HEK293 (cell line): ENCODE measurements around the gene METAP1D.

Experiments
- ZNF138 ChIP-seq: fragments of 450-650 bp; formaldehyde crosslinking; IDR thresholded peaks from 2 replicates; pipeline ENCODE4 v1.5.1; 2016; ENCODE audit warnings: missing biosample characterization, missing genetic modification characterization, borderline replicate concordance
- ZNF157 ChIP-seq: fragments of 450-650 bp; formaldehyde crosslinking; IDR thresholded peaks from 2 replicates; pipeline ENCODE4 v1.5.1; 2016; ENCODE audit warnings: missing biosample characterization, missing genetic modification characterization
- ZNF248 ChIP-seq: fragments of 450-650 bp; formaldehyde crosslinking; IDR thresholded peaks from 2 replicates; pipeline ENCODE4 v1.5.1; 2017; ENCODE audit warnings: missing biosample characterization, missing genetic modification characterization
- ZNF274 ChIP-seq, 2 experiments: fragments of 200-500 bp in 1 of 2; fragments of 450-650 bp in 1 of 2; sonication (Bioruptor generic) in 1 of 2; formaldehyde crosslinking in 1 of 2; IDR thresholded peaks; 2 replicates each; pipeline versions ENCODE4 v1.5.1 to v1.6.1; 2014 to 2016; ENCODE audit warnings: borderline replicate concordance in 1 of 2, inconsistent platforms in 1 of 2, low read length in 1 of 2, missing biosample characterization in 1 of 2, missing genetic modification characterization in 1 of 2
- ZNF629 ChIP-seq: fragments of 450-650 bp; formaldehyde crosslinking; IDR thresholded peaks from 2 replicates; pipeline ENCODE4 v1.5.1; 2017; ENCODE audit warnings: missing biosample characterization, missing genetic modification characterization
- ZNF654 ChIP-seq: fragments of 450-650 bp; formaldehyde crosslinking; IDR thresholded peaks from 2 replicates; pipeline ENCODE4 v1.5.1; 2016; ENCODE audit warnings: low read depth, missing biosample characterization, missing genetic modification characterization
- ZNF664 ChIP-seq: fragments of 450-650 bp; formaldehyde crosslinking; IDR thresholded peaks from 2 replicates; pipeline ENCODE4 v1.5.1; 2016; ENCODE audit warnings: missing biosample characterization, missing genetic modification characterization
- ZNF707 ChIP-seq: fragments of 450-650 bp; formaldehyde crosslinking; IDR thresholded peaks from 2 replicates; pipeline ENCODE4 v1.5.1; 2016; ENCODE audit warnings: missing biosample characterization, missing genetic modification characterization
- TF ChIP-seq, protein P1 (sequence below): fragments of 450-650 bp; formaldehyde crosslinking; IDR thresholded peaks from 2 replicates; pipeline ENCODE4 v1.5.1; 2017; ENCODE audit warnings: missing biosample characterization, mild to moderate bottlenecking, missing genetic modification characterization, moderate library complexity

Gene METAP1D

DNA sequence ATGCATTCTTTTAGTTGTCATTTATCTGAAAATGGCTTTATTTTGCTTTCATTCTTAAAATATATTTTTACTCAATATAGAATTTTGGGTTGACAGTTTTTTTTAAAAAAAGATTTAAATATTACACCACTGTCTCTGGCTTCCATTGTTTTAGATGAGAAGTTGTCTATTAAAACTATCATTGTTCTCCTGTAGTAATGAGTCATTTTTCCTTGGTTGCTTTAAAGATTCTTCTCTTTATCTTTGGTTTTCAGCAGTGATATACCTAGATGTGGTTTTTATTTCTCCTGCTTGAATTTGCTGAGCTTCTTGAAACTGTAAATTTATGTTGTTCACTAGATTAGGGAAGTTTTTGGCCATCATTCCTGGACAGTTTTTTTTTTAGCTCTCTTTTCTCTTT is 129.7 kb downstream of the METAP1D start (continued):
- TF ChIP-seq ZNF654 (tag by site-specific recombination) = no peak
- no peak for TF ChIP-seq ZNF707 (tag by site-specific recombination)
- no peak for TF ChIP-seq ZNF664 (tag by site-specific recombination)
- TF ChIP-seq ZNF248 = no peak
- no peak for TF ChIP-seq ZNF138 (tag by site-specific recombination)
- TF ChIP-seq ZNF629 (tag by site-specific recombination) = no peak
- TF ChIP-seq, protein P1, sequence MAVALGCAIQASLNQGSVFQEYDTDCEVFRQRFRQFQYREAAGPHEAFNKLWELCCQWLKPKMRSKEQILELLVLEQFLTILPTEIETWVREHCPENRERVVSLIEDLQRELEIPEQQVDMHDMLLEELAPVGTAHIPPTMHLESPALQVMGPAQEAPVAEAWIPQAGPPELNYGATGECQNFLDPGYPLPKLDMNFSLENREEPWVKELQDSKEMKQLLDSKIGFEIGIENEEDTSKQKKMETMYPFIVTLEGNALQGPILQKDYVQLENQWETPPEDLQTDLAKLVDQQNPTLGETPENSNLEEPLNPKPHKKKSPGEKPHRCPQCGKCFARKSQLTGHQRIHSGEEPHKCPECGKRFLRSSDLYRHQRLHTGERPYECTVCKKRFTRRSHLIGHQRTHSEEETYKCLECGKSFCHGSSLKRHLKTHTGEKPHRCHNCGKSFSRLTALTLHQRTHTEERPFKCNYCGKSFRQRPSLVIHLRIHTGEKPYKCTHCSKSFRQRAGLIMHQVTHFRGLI = no peak
- TF ChIP-seq ZNF274 (IDR thresholded peaks at IDR 0.05; ENCODE audit: low read length) = no peak
- no peak for TF ChIP-seq ZNF274 (tag by site-specific recombination; IDR thresholded peaks at IDR 0.05; ENCODE audit: borderline replicate concordance)
- no peak for TF ChIP-seq ZNF157 (tag by site-specific recombination)
